ENCODE results near the gene OPTC. TPM values are rescaled to one million over a fixed set of nuclear protein-coding genes. Genes with fewer than 3 reads are reported as not detected.

The OPTC gene
- total and polyA plus RNA-seq, 8 donors: not detected

GRCh38 chr1:203478231-203478630 is 15.7 kb upstream of the OPTC start:
- H3K4me3 ChIP-seq: no peak overlapping the region
- TF ChIP-seq CTCF (IDR thresholded peaks at IDR 0.05): no peak
- intact Hi-C loops (cut with DNase I): no loop called here
- no peaks in the 10 kb centered on the region for H3K9me3 ChIP-seq
- no peaks in the 10 kb centered on the region for H3K4me1 ChIP-seq
- H3K36me3 ChIP-seq: no peaks in the 10 kb centered on the region
- ATAC-seq (no peak), DNase-seq (no peak), FAIRE-seq (no peak)
- no peak overlapping the region for H3K27ac ChIP-seq
- no peaks in the 10 kb centered on the region for H3K27me3 ChIP-seq
- WGBS, 2 donors: 83% methylated on average over 3 of the region's 3 CpGs

- Histone ChIP-seq H3K36me3 (no peaks in the 10 kb centered on the region), H3K4me1 (no peaks in the 10 kb centered on the region), H3K27me3 (no peaks in the 10 kb centered on the region), H3K9me3 (no peaks in the 10 kb centered on the region), H3K27ac (no peak overlapping the region), H3K4me3 (no peak overlapping the region)
- no peak for TF ChIP-seq CTCF (IDR thresholded peaks at IDR 0.05)
- WGBS, 2 donors: 92 to 96% methylated on average over 5 of the region's 5 CpGs
- intact Hi-C loops (cut with DNase I): no loop called here
- ATAC-seq (no peak), DNase-seq (no peak), FAIRE-seq (no peak)
Observed at GRCh38 chr1:203478986-203479385, 15.0 kb upstream of the OPTC start.

DNA sequence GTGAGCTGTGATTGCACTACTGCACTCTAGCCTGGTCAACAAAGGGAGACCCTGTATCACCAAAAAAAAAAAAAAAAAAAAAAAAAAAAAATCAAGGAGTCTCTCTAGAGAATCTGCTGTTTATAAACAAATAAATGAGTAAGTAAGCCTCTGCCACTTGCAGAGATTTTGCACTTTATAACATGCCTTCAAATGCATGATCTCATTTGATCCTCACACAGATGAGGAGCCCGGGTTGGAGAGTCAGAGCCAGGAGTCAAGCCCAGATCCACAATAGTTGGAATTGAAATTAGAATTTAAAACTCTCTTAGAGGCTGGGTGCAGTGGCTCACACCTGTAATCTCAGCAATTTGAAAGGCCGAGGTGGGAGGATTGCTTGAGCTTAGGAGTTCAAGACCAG is 14.3 kb upstream of the OPTC start:
- 66 to 80% methylated on average over 2 of the region's 2 CpGs for WGBS, 2 donors
- no peak for TF ChIP-seq CTCF (IDR thresholded peaks at IDR 0.05)
- ATAC-seq (no peak), FAIRE-seq (no peak), DNase-seq (no peak)
- H3K27me3 ChIP-seq: no peaks in the 10 kb centered on the region
- intact Hi-C loops (cut with DNase I): loop anchor here in 2 of 3 donors (5.0 to 10.0 kb wide), 2 partner anchors 135 to 207 kb away; no protein-coding TSS in a partner anchor
- H3K4me3 ChIP-seq: no peak overlapping the region
- H3K9me3 ChIP-seq: no peaks in the 10 kb centered on the region
- H3K27ac ChIP-seq: peak overlapping the region in 1 of 4 donors; percentile 46
- H3K4me1 ChIP-seq: no peaks in the 10 kb centered on the region
- H3K36me3 ChIP-seq: no peaks in the 10 kb centered on the region

DNA sequence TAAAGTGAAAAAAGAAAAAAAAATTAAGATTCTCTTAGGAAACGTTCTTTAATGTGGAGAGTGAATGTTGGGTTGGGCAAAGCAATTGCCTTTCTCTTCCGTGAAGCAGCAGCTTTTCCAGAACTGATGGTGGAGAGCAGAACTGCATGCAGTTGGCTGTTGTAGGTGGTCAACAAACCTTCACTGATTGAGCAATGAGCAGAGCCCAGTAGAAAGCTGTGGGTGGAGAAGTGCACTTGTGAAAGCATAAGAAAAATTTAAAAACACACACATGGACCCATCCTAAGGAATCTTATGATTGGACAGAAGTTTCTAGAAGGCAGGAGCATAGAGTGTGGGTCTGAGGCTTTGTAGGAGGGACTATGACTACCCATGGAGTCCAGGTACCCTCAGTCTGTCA is 13.9 kb upstream of the OPTC start:
- FAIRE-seq: no peak
- H3K36me3 ChIP-seq: no peaks in the 10 kb centered on the region
- no peaks in the 10 kb centered on the region for H3K9me3 ChIP-seq
- H3K27me3 ChIP-seq: no peaks in the 10 kb centered on the region
- no peaks in the 10 kb centered on the region for H3K4me1 ChIP-seq
- peak in 2 of 4 donors; percentile 22 to 33 for ATAC-seq
- intact Hi-C loops (cut with DNase I): loop anchor here in 2 of 3 donors (5.0 to 10.0 kb wide), 2 partner anchors 135 to 208 kb away; no protein-coding TSS in a partner anchor
- no peak for DNase-seq
- peak overlapping the region in 1 of 4 donors; percentile 46 for H3K27ac ChIP-seq
- H3K4me3 ChIP-seq: no peak overlapping the region
- WGBS, 2 donors: 66% methylated on average over 2 of the region's 2 CpGs
- no peak for TF ChIP-seq CTCF (IDR thresholded peaks at IDR 0.05)

DNA sequence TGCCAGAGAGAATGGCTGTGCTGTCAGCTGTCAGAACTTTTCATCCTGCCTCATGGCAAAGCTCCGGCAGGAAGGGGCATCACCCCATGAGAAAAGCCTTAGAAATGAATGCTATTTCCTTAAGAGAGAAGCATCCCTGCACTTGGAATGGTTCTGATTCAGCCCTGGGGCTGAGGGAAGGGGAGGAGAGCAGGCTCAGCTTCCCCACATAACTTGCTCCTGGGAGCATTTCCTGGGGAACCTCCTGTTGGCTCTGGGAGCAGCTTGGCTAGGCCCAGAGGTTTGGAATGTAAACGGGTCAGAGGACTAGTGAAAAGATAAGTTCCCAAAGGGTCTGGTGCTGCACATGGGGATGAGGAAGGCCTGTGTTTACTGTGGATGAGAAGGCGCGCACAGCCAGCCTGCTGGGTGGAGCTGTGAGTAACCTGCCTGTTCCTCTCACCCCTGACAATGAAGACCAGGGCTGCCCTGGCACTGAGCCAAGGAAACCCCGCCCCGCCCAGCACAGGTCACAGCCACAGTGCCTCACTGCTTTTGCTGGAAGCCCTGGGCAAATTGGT is 13.3 kb upstream of the OPTC start:
- TF ChIP-seq CTCF (IDR thresholded peaks at IDR 0.05): no peak
- Histone ChIP-seq H3K27ac (peak overlapping the region in 1 of 4 donors; percentile 46), H3K9me3 (no peaks in the 10 kb centered on the region), H3K36me3 (no peaks in the 10 kb centered on the region), H3K4me1 (no peaks in the 10 kb centered on the region), H3K4me3 (no peak overlapping the region), H3K27me3 (no peaks in the 10 kb centered on the region)
- intact Hi-C loops (cut with DNase I): loop anchor here in 2 of 3 donors (5.0 to 10.0 kb wide), 2 partner anchors 136 to 208 kb away; no protein-coding TSS in a partner anchor
- 32 to 42% methylated on average over 6 of the region's 6 CpGs for WGBS, 2 donors
- peak in 3 of 6 donors; percentile 29 to 85 (median 84) for DNase-seq
- FAIRE-seq: no peak
- ATAC-seq: peak; percentile 41 to 77 (median 68)
